Panc1 (cell line): ENCODE measurements around the gene PLEKHA1. TPM values are rescaled to one million over a fixed set of nuclear protein-coding genes. Genes with fewer than 3 reads are reported as not detected.

Experiments used
- ATAC-seq: fragments of 200-7000 bp; cut with Tn5 transposase; 2 replicates; pipeline ENCODE4 v1.9.1; 2020; ENCODE audit warnings: mild to moderate bottlenecking, moderate library complexity
- BruUV-seq: library from RNA; stranded (reverse); fragments of 400-500 nt; replicated peaks from 2 replicates; lab custom pipeline; 2021; lab: Mats Ljungman, UMichigan
- CTCF ChIA-PET: fragments of 300-600 bp; sonication (Branson Sonifier 250); formaldehyde crosslinking; loops from one replicate; lab custom pipeline; 2022; ENCODE audit warnings: antibody characterized with exemption; lab: Charles Lee
- POLR2A ChIA-PET: fragments of 300-600 bp; sonication (Branson Sonifier 250); formaldehyde crosslinking; loops from one replicate; lab custom pipeline; 2022; ENCODE audit warnings: antibody characterized with exemption; lab: Charles Lee
- DNase-seq: peaks from one replicate; pipeline ENCODE4 v3.0.0-alpha.2; 2010; ENCODE audit warnings: low read depth, low spot score
- H3K27ac ChIP-seq: 2 replicates; pipeline ENCODE4 v1.5.1; 2011; ENCODE audit warnings: mild to moderate bottlenecking, low read length, inconsistent platforms
- H3K27me3 ChIP-seq: fragments of 200-500 bp; sonication (Bioruptor generic); 2 replicates; pipeline ENCODE4 v1.6.0; 2014; ENCODE audit warnings: low read length, inconsistent platforms; ENCODE audit not compliant: control insufficient read depth, insufficient read depth
- H3K36me3 ChIP-seq: fragments of 200-500 bp; sonication (Bioruptor generic); 2 replicates; pipeline ENCODE4 v1.5.1; 2014; ENCODE audit warnings: inconsistent platforms, mild to moderate bottlenecking, low read length, moderate library complexity; ENCODE audit not compliant: control insufficient read depth, insufficient read depth
- H3K4me1 ChIP-seq: 2 replicates; pipeline ENCODE4 v1.5.1; 2011; ENCODE audit warnings: inconsistent platforms, mild to moderate bottlenecking, low read length, moderate library complexity; ENCODE audit not compliant: control insufficient read depth, insufficient read depth
- H3K4me3 ChIP-seq, 2 experiments: 2 replicates each; pipeline ENCODE4 v1.5.1; 2011 to 2012; ENCODE audit warnings: low read depth in 2 of 2, low read length in 2 of 2, mild to moderate bottlenecking in 2 of 2, inconsistent platforms in 1 of 2, moderate library complexity in 1 of 2
- H3K9me3 ChIP-seq: fragments of 200-500 bp; sonication (Bioruptor generic); 2 replicates; pipeline ENCODE4 v1.5.1; 2014; ENCODE audit warnings: low read depth, mild to moderate bottlenecking, inconsistent platforms, low read length, moderate library complexity; ENCODE audit not compliant: control insufficient read depth, insufficient read depth
- POLR2AphosphoS5 ChIP-seq: IDR thresholded peaks from 2 replicates; pipeline ENCODE4 v1.6.1; 2012; ENCODE audit warnings: mild to moderate bottlenecking, low read depth, low read length, moderate library complexity
- SIN3A ChIP-seq: IDR thresholded peaks from 2 replicates; pipeline ENCODE4 v1.6.1; 2012; ENCODE audit warnings: low read depth, mild to moderate bottlenecking, low read length, moderate library complexity, borderline replicate concordance; ENCODE audit not compliant: insufficient read depth
- TCF7L2 ChIP-seq: IDR thresholded peaks from 2 replicates; pipeline ENCODE4 v1.6.1; 2011; ENCODE audit warnings: mild to moderate bottlenecking, low read depth, low read length, inconsistent platforms
- in situ Hi-C: cut with HindIII; loops from 2 replicates; pipeline ENCODE4 v1.10.0; 2016; ENCODE audit warnings: low sequenced_read_pairs, low pct_unique_long_range_greater_than_20kb
- intact Hi-C: fragments of 100-400 bp; cut with micrococcal nuclease; formaldehyde crosslinking; loops from one replicate; pipeline ENCODE4 v1.10.0; 2022; ENCODE audit not compliant: unreplicated experiment
- total RNA-seq: library from RNA; stranded (reverse); gene quantifications from one replicate; pipeline ENCODE4 v1.2.1, GENCODE V29; 2021; ENCODE audit not compliant: unreplicated experiment
- TF ChIP-seq, protein P1 (sequence below): fragments of 450-650 bp; IDR thresholded peaks from 2 replicates; pipeline ENCODE4 v1.5.1; 2017; ENCODE audit warnings: mild to moderate bottlenecking
- TF ChIP-seq, protein P2 (sequence below), 2 experiments: IDR thresholded peaks; 2 replicates each; pipeline ENCODE4 v1.6.1; 2011 to 2012; ENCODE audit warnings: low read depth in 2 of 2, control low read depth in 1 of 2, low read length in 1 of 2, mild to moderate bottlenecking in 1 of 2, moderate library complexity in 1 of 2; ENCODE audit not compliant: insufficient read depth in 1 of 2

The PLEKHA1 gene
- total RNA-seq, 1 experiment from 2014 or later = 95.5 TPM

DNA sequence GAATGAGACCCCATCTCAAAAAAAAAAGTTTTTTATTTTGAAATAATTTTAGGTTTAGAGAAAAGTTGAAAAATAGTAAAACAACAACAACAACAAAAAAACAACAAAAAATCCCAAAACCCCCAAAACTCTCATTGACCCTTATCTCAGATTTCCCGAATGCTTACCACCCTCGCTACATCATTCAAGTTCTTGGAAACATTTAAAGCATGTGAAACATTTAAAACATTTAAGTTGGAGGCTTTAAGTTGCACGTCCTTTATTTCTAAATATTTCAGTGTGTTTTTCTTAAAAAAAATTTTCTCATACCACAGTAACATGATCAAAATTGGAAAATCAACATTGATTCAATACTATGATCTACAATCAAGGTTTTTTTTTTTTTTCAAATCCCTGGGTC is 79.6 kb downstream of the PLEKHA1 start:
- POLR2A ChIA-PET = interaction anchor here (0.5 to 0.8 kb wide), 3 partner anchors 36 to 92 kb away, joined by 4 to 7 read pairs (median 4); no protein-coding TSS in a partner anchor
- intact Hi-C loops = loop anchor here (10.0 kb wide), 1 partner anchor 111 kb away; the partner anchor contains the start of gene DMBT1

DNA sequence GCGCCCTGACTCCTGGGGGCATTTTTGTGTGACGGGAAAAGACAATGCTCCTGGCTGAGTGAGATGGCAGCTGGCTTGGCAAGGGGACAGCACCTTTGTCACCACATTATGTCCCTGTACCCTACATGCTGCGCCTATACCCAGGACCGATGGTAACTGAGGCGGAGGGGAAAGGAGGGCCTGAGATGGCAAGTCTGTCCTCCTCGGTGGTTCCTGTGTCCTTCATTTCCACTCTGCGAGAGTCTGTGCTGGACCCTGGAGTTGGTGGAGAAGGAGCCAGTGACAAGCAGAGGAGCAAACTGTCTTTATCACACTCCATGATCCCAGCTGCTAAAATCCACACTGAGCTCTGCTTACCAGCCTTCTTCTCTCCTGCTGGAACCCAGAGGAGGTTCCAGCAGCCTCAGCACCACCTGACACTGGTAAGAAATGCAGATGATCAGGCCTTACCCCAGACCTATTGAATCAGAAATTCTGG is 80.1 kb downstream of the PLEKHA1 start, which contains the start of gene ARMS2:
Gene ARMS2, plus strand, starts transcription at position 51 of the 478 bp plus-strand sequence. Its CDS starts 75 bp downstream, at position 126.
- intact Hi-C loops (loop anchor here (10.0 kb wide), 1 partner anchor 110 kb away; the partner anchor contains the start of gene DMBT1), in situ Hi-C loops (no loop called here)
- TF ChIP-seq, protein P1, sequence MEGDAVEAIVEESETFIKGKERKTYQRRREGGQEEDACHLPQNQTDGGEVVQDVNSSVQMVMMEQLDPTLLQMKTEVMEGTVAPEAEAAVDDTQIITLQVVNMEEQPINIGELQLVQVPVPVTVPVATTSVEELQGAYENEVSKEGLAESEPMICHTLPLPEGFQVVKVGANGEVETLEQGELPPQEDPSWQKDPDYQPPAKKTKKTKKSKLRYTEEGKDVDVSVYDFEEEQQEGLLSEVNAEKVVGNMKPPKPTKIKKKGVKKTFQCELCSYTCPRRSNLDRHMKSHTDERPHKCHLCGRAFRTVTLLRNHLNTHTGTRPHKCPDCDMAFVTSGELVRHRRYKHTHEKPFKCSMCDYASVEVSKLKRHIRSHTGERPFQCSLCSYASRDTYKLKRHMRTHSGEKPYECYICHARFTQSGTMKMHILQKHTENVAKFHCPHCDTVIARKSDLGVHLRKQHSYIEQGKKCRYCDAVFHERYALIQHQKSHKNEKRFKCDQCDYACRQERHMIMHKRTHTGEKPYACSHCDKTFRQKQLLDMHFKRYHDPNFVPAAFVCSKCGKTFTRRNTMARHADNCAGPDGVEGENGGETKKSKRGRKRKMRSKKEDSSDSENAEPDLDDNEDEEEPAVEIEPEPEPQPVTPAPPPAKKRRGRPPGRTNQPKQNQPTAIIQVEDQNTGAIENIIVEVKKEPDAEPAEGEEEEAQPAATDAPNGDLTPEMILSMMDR = no peak
- TF ChIP-seq TCF7L2 = no peak
- TF ChIP-seq, protein P2, sequence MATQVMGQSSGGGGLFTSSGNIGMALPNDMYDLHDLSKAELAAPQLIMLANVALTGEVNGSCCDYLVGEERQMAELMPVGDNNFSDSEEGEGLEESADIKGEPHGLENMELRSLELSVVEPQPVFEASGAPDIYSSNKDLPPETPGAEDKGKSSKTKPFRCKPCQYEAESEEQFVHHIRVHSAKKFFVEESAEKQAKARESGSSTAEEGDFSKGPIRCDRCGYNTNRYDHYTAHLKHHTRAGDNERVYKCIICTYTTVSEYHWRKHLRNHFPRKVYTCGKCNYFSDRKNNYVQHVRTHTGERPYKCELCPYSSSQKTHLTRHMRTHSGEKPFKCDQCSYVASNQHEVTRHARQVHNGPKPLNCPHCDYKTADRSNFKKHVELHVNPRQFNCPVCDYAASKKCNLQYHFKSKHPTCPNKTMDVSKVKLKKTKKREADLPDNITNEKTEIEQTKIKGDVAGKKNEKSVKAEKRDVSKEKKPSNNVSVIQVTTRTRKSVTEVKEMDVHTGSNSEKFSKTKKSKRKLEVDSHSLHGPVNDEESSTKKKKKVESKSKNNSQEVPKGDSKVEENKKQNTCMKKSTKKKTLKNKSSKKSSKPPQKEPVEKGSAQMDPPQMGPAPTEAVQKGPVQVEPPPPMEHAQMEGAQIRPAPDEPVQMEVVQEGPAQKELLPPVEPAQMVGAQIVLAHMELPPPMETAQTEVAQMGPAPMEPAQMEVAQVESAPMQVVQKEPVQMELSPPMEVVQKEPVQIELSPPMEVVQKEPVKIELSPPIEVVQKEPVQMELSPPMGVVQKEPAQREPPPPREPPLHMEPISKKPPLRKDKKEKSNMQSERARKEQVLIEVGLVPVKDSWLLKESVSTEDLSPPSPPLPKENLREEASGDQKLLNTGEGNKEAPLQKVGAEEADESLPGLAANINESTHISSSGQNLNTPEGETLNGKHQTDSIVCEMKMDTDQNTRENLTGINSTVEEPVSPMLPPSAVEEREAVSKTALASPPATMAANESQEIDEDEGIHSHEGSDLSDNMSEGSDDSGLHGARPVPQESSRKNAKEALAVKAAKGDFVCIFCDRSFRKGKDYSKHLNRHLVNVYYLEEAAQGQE (IDR thresholded peaks at IDR 0.05; ENCODE audit: insufficient read depth in 1 of 2, low read depth in 2 of 2, low read length in 1 of 2) = no peak
- no peak for TF ChIP-seq POLR2AphosphoS5
- no peak for TF ChIP-seq SIN3A
- Histone ChIP-seq H3K27me3 (no peaks in the 10 kb centered on the region), H3K36me3 (no peaks in the 10 kb centered on the region), H3K4me3 (no peak within 1 kb of the TSS), H3K9me3 (no peaks in the 10 kb centered on the region), H3K4me1 (no peaks in the 10 kb centered on the region), H3K27ac (no peak within 1 kb of the TSS)
- CTCF ChIA-PET = no interaction called here
- POLR2A ChIA-PET = interaction anchor here (0.7 kb wide), 1 partner anchor 64 kb away, joined by 7 read pairs; no protein-coding TSS in a partner anchor
- ATAC-seq (no peak), DNase-seq (no peak)
- BruUV-seq = no TSS peak

More for the DNA sequence above, 79.6 kb downstream of the PLEKHA1 start:
- no TSS peak for BruUV-seq
- DNase-seq (no peak), ATAC-seq (no peak)
- Histone ChIP-seq H3K27me3 (no peaks in the 10 kb centered on the region), H3K36me3 (no peaks in the 10 kb centered on the region), H3K4me3 (no peak overlapping the region), H3K9me3 (no peaks in the 10 kb centered on the region), H3K27ac (no peak overlapping the region), H3K4me1 (no peaks in the 10 kb centered on the region)
- TF ChIP-seq TCF7L2 (no peak), POLR2AphosphoS5 (no peak), SIN3A (no peak)
- TF ChIP-seq, protein P1 = no peak
- TF ChIP-seq, protein P2 (IDR thresholded peaks at IDR 0.05; ENCODE audit: insufficient read depth in 1 of 2, low read depth in 2 of 2, low read length in 1 of 2) = no peak
- CTCF ChIA-PET = no interaction called here
- in situ Hi-C loops = no loop called here
